T-helper 2 cell (primary cell): ENCODE data around the gene RPAIN.

Experiments used
- DNase-seq, 5 experiments: peaks; one replicate each; pipeline versions ENCODE4 v3.0.0 to v3.0.0-alpha.2; 2012 to 2022
- total RNA-seq, 2 donors: gene quantifications; one replicate each; lab custom pipeline; 2026; lab: John Stamatoyannopoulos, UW

Gene RPAIN, protein sequence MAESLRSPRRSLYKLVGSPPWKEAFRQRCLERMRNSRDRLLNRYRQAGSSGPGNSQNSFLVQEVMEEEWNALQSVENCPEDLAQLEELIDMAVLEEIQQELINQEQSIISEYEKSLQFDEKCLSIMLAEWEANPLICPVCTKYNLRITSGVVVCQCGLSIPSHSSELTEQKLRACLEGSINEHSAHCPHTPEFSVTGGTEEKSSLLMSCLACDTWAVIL
- total RNA-seq: 80.1 to 83.2 reads per million in 2 donors

DNA sequence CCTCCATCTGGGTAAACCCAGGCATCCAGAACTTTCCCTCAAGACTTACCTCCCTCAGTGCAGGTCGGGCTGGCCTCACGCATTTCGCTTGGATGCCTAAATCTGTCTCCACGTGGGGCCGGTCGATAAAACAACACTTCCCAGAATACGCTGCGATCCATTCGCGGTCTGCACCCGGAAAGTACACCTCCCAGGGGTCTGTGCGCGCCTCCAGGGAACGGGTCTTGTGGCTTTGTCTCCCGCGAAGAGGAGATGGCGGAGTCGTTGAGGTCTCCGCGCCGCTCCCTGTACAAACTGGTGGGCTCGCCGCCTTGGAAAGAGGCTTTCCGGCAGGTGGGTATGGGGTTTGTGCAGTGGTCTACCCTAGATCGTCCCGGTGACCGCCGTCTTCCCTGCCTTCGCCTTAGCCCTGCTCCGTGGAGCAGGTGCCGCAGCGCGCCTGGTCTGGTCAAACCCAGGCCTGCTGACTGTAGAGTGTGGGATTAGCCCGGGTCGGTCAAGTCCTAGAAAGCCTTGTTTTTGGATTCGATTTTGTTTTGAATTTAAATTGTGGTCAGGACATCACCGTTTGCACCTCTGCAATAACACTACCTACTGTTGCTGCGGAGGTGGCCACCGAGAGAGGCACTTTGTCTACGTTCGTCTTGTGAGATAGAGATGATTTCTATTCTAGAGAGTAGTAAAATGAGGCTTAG is at the start of gene RPAIN:
RPAIN (plus strand) TSS at position 224 of the 695 bp plus-strand sequence; CDS start at position 253, 29 bp downstream.
- DNase-seq: peak in 4 of 5 experiments; percentile 71 to 95 (median 82)

DNA sequence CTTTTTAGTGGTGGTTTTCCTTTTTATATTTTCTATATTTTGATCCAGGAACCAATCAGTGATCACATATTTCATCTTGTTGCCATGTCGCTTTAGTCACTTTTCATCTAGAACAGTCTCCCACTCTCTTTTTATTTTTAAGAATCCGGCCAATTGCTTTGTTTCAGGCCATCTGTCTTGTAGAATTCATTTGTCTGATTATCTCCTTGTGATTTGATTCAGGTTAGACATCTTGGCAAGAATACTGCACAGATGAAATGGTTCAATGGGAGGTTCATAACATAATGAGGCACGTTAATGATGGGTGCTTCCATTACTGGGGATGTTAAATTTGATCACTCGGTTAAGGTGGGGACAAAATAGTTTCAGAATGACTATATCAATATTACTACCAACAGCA is 49.6 kb upstream of the RPAIN start:
- no peak for DNase-seq

DNA sequence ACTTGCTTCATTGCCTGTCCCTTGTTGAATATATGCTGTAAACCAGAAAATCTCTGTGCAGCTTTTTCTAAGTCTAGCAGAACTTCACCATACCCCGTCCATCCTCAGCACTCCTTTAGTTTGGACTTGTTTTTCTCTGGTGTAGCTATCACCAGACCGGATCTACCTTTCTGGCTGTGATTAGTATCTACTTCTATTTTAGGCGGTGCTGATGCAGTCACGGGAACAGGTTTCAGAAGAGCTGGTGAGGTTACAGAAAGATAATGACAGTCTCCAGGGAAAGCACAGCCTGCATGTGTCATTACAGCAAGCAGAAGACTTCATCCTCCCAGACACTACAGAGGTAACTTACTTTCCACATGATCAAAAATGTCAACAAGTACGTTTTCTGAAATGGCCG is 46.9 kb upstream of the RPAIN start:
- DNase-seq: peak in 1 of 5 experiments; percentile 61

DNA sequence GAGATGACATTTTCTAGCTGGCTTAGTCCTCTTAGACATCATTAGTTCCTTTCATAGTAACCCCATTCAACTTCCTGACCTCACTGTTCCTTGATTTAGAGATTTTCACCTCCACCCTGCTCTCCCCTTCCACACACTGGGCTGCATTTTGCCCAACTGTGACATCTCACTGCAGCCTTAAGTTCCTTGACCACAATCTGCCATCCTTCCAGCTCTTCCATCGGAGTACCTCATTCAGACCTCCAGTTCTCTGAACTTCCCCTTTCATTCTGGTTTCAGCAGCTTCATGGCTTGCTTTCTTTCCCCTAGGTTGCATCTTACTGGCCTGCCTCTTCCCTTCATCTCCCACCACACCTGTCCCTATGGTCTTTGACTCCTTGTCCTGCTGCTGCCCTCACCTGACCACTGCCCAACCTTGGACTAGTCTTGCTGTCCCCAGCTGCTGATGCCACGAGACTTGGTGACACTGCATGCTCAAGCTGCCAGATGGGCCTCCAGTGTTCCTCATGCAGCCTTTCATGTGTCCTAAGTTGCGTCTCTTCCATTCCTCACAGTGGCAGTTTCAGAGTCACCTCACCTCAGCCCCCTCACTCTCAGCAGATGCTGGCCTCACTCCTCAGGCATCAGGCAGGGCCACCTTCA is 41.3 kb upstream of the RPAIN start:
- DNase-seq: no peak

DNA sequence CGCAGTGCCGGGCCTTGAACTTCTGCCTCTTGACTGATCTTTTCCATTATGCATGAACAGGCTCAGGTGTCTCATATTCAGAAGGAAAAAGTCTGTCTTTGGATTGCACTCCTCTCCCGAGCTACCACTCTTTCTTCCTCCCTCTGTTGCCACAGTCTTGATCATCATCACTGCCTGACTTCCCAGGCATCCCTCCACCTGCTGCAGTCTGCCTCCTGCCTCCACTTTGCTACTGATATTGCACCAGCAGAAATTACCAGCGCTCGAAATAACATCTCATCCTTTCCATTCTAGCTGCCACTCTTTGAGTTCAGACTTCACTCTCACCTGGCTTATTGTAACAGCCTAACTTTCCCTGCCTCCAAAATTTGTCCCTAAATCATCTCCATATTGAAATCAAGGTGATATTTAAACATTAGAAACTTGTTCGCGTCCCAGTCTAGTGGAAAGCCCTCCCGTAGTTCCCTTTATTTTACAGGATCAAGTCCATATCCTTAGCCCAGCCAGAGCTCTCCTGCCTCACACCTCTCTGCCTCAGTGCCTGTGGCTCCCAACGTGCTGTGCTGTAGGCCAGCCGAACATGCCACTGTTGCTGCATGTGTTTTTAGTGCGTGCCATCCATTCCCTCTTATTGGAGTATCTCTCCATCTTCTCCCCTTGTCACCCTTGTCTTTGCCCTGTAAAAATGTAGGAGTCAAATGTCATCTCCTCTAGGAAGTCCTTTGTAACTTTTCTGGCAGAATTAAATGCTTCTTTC is 40.5 kb upstream of the RPAIN start:
- DNase-seq: no peak

DNA sequence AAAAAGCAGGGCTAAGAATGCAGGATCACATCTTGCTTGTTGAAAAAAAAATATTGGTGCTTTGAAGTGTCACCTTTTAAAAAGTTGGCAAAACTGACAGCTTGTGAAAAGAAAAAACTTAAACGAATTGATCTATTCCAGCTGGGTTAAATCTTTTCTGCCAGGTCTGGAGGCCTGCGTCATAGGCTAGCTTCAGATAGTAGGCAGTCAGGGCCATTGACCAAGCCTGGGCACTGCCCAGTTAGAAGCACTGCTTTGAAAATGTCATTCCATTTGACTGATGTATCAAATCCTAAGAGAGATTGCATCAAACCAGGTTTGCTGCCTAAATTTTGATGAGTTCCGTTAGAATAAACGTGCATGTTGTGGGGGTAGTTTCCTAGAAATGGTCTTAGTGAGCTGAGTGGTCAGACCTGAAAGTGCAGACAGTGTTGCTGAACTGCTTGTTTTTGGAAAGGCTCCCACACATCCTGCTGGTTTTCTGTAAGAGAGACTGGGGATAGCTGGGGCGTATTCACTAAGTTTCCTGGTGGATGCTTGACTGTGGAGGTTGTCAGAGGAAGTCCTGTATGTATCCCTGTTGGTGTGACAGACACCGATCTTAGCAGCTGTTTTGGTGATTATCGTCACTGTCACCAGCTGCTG is 39.4 kb upstream of the RPAIN start:
- DNase-seq: no peak

DNA sequence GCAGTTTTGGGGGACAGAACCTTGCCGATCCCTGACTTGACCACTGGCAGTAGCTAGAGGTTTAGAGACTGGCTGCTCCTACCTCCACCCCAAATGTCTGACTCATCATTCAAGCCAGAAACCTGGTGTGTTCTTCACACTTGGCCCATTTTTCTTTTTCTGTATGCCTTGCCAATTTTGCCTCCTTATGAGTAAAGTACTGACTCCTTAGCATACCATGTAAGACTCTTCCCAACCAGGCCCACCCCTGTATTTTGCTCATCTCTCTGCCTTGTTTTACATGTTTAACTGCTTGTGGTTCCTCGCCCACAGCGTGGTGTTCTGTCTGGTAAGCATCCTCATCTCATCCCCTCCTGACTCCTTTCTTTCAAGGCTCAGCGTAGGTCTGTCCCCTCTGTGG is 38.4 kb upstream of the RPAIN start:
- no peak for DNase-seq

DNA sequence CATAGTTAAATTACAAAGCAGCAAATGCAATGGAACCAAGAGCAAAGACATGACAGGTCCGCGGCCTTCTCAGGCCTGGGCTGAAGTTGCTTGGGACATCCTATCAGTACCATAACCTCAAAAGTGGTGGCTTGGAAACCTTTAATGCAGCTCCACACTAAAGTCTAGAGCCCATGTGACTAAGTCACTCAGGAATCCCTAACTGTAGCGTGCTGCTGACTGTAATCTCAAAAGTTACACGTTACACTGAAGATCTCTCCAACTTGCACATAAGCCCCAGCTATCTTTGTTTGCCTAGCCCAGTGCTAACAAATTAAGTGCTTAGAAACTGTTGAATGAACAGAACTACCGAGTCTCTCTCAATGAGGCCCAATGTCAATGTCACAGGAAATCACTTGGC is 28.3 kb upstream of the RPAIN start:
- DNase-seq: no peak

DNA sequence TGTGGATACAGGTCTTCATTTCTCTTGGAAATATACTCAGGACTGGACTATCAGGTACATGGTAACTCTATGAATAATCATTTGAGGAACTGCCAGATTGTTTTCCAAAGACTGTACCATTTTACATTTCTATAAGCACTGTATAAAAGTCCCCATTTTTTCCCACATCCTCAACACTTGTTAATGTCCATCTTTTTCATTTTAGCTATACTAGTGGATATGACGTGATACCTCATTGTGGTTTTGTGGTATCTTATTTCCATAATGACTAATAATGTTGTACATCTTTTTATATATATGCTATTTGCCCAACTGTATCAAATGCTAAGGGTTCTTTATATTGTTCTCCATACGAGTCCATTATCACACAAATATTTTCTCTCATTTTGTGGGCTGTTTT is 23.4 kb upstream of the RPAIN start:
- peak in 1 of 5 experiments; percentile 8 for DNase-seq

DNA sequence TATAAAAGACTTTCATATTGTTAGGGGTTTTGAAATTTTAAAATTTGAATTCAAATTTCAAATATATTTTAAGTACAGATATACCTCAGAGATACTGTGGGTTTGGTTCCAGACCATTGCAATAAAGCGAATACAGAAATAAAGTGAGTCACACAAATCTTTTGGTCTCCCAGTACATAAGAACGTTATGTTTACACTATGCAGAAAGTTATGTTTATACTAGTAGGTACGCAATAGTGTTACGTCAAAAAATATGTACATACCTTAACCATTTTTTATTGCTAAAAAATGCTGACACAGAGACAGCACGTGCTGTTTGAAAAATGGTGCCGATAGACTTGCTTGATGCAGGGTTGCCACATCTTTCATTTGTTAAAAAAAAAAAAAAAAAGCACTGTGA is 20.2 kb upstream of the RPAIN start:
- no peak for DNase-seq

DNA sequence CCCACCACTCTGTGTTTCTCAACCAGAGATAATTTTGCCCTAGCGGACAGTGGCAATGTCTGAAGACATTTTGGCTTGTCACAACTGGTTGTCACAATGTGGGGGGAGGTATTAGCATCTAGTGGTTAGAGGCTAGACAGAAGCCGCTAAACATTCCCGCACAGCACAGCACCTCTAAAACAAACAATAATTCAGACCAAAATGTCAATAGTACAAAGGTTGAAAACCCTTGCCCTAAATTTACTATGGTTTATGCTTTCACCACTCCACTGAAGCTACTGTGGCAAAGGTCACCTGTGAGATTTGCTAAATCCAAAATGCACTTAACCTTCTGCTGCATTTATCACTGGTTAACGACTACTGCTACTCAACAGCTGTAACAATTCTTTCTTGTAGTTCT is 14.6 kb upstream of the RPAIN start:
- DNase-seq: no peak

DNA sequence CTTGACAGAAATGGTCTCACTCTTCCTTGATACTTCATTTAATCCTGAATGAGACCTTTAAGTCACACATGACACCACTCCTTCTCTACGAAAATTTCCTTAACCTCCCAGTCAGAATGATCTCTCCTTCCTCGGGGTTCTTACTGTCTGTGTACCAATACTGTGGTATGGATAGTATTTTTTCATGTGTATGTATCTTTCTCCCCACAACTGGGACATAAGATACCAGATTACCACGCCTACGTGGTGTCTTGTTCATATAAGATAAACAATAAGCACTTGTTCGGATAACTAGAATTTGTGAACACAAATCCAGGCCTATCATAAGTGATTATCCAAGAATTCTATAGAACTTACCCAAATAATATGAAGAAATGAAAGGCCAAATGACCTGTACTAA is 11.8 kb upstream of the RPAIN start:
- no peak for DNase-seq

DNA sequence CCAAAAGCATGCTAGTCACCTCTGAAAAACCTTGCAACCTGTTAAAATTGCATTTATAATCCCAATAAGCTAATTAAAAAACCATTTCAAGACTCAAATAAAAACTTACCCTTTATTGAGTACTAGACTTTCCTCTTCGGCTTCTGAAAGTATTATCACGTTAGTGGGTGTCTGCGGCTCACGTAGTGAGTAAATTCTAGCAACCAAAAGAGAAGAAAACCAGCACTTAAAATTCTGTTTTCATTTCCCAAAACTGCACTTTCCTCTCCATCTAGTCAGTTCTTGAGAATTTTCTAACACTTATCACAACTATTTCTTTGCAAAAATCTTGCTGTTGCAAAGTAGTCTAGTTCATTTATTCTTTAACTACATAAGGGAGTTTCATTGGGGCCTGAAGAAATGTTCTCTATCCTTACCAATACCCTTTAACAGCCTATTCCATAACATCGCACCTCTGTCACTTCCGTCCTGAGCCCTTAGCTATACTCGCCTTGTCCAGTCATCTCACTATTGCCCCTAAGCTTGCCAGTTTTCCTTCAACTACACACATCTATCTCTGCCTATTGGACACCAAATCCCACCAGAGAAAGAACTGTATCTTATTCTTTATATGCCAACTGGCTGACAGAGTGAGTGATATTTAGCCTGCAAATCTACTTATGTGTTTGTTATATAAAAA is 9.2 kb upstream of the RPAIN start:
- DNase-seq: peak in 1 of 5 experiments; percentile 65

DNA sequence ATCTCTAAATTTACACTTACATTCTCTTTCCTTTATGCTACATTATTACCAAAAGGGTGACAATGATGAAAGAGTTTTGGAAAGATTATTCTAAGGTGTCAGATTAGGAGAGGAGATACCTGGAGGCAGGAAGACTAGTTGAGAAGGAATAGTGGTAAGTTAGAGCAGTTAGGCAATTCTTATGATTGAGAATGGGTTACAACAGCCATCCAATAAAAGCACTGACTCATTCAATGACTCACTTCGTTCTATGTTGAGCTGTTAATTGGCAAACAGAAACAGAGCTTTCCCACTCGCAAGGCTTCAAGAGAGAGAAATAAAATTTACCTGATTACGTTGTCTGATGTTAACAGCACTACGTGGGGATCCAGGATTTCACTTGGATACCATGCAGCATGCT is 6.3 kb upstream of the RPAIN start:
- DNase-seq: peak in 1 of 5 experiments; percentile 33

DNA sequence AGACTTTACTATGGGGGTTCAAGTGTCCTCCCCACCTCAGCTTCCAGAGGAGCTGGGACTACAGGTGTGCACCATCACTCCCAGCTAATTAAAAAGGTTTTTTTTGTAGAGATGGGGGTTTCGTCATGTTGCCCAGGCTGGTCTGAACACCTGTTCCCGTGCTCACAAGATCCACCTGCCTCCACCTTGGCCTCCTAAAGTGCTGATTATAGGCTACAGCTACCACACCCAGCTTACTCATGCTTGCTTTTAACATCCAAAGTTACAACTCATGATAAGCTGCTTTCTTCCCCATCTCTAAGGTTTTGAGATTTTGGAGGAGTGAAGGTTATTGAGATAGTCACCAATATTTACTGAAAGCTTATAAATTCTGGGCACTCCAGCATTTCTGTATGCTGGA is 3.1 kb upstream of the RPAIN start:
- DNase-seq: no peak

DNA sequence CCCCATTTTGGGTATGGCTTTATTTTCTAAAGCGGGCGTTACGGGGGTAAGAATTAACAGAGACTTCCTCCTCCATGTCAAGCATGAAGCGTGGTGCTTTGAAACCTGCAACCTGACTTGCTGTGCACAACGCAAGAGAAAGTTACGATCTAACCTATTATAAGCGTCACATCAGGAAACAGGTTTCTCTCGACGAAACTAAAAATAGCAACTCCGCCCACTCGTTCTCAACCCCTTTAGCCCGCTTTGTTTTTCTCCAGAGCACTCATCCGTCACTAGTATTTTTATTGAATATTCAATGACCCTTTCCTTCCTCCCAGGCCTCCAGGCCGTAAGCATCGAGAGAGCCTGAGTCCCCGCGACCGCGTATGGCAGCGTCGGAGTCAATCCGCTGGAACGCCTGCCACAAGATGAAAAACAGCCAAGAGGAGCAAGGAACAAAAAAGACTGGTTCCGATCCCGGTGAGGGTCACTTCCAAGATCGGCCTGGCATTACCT is 1.1 kb upstream of the RPAIN start:
- peak in 4 of 5 experiments; percentile 43 to 92 (median 60) for DNase-seq

DNA sequence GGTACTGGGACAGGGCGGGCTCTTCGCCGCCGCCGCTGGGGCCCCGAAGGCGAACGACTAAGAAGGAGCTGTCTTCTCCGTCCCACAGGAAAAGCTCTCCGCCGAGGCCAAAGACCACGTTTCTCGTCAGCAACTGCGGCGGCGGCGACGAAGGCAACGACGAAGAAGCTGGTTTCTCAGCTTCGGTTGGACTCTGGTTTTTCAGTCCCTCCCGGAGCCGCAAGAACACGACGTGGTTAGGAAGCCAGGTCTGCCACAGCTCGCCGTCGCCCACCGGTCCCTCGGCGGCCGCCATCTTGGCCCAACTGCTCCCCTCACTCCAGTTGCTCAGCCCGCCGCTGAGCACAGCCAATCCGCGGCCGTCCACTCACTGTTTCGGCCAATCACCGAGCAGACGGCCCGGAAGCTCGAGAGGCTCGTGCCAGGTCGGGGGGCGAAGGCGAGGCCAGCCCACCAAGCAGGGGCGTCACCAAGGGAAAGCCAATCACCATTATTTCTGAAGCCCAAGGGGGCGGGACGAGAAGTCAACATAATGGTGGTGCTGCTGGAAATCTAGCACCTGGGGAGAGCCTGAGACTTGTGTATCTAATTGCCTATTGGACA is 525 bp upstream of the RPAIN start, which contains the start of gene NUP88:
NUP88 (minus strand) TSS at position 307 of the 603 bp plus-strand sequence; CDS start at position 295, 12 bp downstream.
- peak; percentile 86 to 98 (median 96) for DNase-seq

DNA sequence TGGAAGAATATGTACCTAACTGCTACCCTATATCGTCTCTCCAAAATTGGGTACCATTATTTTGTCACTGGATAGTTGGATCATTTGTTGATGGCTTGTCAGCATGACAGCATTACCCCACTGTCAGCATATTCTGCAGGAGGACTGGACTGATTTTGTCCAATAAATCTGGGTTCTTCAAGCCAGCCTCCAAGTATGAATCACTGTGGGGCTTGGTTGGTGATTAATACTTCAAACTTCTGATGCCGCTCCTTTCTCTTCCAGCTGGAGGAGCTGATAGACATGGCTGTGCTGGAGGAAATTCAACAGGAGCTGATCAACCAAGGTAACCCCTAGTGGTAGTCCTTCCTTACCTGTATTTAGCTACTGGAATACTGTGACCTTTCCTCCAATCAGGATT is 2.5 kb downstream of the RPAIN start:
- DNase-seq: no peak

DNA sequence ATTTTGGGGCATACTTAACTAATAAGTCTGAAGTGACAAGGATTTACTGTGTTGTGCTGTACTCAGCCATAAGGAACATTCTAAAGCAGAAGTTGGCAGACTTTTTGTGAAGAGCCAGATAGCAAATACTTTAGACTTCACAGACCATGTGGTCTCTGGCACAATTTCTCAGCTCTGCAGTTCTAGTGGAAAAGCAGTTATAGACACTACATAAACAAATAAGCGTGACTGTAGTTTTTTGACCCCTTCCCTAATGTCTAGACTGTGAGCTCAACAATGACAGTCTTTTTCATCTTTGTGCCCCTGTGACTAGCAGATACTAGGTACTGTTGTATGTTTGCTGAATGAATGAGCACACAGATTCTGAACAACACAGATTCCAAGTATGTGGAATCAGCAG is 4.9 kb downstream of the RPAIN start:
- DNase-seq: no peak

DNA sequence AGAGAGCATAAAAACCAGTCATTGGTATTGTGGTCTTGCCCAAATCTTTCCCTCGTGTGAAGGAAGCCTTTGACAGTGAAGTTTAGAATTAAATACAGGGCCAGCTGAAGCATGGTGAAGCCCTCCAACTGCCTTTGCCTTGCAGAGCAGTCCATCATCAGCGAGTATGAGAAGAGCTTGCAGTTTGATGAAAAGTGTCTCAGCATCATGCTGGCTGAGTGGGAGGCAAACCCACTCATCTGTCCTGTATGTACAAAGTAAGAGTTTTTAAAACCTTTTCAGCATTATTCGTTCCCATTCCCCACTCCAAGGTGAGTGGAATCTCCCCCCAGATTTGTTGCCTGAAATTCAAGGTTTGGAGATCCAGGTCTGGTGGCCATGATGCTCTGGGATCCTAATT is 5.8 kb downstream of the RPAIN start:
- no peak for DNase-seq

DNA sequence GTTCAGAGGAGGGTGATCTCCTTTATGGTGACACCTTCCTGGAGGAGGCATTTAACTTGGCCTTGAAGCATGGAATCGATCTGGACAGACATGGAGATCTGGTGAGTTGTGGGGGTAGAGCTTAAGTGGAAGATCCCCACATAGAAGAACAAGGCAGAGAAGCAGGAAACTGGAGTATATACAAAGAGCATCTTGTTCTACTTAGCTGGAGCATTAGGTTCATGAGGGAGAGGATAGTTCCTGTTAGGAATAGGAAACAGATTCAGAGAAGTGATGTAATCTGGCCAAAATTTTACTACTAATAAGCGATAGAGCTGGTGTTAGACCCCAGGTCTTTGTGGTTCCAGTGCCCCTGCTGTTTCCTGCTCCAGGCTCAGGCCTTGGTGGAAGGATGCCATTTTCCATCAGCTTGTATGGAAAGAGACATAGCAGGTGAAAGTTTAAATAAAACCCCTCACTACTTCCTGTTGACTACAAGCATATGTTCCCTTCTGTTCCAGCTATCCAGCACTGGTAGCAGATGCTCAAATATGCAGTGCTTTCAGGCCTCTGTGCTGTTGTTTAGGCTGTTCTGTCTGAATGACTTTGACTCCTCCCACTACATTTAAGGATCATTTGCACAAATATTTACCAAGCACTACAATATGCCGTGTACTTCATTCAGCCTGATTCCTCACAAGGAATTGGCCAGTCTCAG is 9.4 kb downstream of the RPAIN start:
- DNase-seq: no peak
